IPS-18c (cell line): ENCODE data around the gene TMEM217.
"Not testable (repeated sequence)": the region's sequence is repeated elsewhere in the genome, so short reads cannot be mapped to it uniquely, and the experiment has no call there.

Source experiments
- H3K4me3 ChIP-seq: 2 replicates; pipeline ENCODE4 v1.7.0; 2013; ENCODE audit warnings: low read depth, mild to moderate bottlenecking, low read length, moderate library complexity; ENCODE audit not compliant: insufficient read depth
- H3K9me3 ChIP-seq: one replicate; pipeline ENCODE4 v1.6.1; 2013; ENCODE audit warnings: mild to moderate bottlenecking, low read length, moderate library complexity; ENCODE audit not compliant: control insufficient read depth, insufficient read depth

TMEM217 gene

DNA sequence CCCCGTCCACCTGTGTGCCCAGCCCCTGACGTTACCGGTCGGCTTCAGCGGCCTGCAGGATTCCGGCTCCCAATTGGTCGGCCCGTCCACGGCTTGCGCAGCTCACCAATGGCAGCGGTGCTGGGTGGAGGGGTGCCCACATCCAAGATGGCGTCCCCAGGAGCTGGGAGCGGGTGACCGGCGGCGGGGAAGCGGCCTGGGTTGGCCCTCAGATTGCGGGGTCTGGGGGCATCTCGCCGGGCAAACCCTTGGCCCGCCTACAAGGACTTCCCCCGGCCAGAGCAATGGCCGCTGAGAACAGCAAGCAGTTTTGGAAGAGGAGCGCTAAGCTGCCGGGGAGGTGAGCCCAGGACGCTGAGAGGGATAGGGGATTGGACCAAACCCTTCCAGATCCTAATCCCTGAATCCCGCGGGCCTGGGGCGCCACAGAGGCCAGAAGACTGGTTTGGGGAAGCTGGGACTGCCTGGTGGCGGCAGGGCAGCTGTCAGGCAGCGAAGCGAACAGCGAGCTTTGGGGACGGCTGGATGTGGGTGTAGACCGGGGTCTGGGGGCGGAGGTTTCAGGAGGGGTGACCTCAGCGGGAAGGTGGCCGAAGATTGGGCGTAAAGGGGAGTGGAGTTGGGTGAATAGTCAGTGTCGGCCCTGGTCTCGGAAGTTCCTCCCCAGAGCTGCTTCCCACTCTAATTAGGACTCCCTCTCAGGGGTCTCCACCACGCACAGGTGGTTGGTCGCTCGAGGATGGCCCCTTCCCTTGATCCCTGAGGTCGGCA lies at the start of gene TMEM217, which contains the start of gene TBC1D22B:
TSS of gene TMEM217 (minus strand) at position 511 of the 771 bp plus-strand sequence. CDS start 39,114 bp downstream, outside the sequence.
TSS of gene TBC1D22B (plus strand) at position 139 of the 771 bp plus-strand sequence. CDS start at position 285, 146 bp downstream.
- peak within 1 kb of the TSS; percentile 82 for H3K4me3 ChIP-seq

DNA sequence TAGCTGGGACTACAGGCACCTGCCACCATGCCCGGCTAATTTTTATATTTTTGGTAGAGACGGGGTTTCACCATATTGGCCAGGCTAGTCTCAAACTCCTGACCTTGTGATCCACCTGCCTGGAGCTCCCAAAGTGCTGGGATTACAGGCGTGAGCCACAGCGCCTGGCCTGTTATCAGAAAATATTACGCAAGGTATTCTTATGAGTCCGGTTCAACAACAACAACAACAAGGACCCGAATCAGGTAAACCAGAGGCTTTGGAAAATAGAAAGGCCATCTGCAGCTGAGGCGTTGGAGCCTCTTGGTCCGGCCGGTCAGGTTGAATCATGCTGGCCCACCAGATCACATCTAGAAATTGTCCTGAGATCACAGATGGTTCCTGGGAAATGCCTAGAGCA lies 49.5 kb upstream of the TMEM217 start:
- not testable (repeated sequence) for H3K9me3 ChIP-seq, H3K4me3 ChIP-seq

More for the DNA sequence above, at the start of gene TMEM217, which contains the start of gene TBC1D22B:
- no peaks in the 10 kb centered on the region for H3K9me3 ChIP-seq

DNA sequence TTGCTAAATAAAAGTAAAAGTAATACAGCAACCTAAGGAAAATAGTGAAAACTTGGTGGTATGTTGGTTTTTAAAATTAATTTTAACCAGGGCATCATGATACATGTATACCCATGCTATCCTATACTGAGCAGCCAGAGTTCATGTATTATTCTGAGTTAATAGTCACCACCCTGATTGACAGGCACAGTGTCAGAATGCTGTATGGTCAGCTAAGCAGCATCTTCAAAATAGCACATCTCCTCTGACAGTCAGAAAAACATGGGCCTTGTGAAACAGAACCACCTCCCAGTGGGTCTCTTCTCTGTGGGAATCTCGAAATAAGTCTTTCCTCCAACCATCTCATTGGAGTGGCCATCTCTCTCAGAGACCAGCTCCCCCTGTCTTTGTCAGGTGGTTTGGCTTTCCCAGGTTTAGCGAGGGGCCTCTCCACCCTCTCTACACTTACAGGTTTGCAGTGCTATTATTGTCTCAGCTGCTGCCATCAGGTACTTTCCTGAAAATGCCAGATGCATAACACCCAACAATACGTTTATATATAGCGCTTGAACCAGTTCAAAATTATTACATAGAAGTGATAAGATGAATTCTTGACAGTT lies 48.8 kb upstream of the TMEM217 start:
- Histone ChIP-seq H3K4me3 (no peak overlapping the region), H3K9me3 (no peaks in the 10 kb centered on the region)

DNA sequence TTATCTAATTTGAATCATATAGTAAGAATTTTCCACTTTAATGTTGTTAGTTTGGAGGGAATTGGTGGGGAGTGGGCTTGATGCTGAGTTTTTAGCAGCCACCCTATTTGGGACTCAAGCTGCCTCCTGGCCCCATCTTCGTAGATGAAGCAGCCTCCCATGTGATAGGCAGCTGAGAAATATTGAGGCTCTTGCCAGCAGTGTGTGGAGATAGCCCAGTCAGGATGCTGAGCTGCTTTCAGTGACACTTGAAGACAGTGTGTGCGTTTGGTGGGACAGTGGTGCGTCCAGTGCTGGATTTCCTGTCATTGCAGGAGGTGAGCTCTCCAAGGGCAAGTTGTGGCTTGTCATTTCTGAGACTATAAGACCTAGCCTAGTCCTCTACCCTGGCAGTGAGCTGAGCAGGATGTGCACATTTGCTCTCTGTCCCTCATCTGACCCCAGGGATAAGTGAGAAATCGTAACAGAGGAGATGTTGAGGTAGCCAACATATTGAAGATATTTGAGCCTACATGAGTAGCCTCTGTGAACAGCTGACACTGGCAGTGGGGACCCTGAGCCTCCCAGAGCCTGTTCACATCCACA lies 48.0 kb upstream of the TMEM217 start:
- Histone ChIP-seq H3K9me3 (no peaks in the 10 kb centered on the region), H3K4me3 (no peak overlapping the region)

DNA sequence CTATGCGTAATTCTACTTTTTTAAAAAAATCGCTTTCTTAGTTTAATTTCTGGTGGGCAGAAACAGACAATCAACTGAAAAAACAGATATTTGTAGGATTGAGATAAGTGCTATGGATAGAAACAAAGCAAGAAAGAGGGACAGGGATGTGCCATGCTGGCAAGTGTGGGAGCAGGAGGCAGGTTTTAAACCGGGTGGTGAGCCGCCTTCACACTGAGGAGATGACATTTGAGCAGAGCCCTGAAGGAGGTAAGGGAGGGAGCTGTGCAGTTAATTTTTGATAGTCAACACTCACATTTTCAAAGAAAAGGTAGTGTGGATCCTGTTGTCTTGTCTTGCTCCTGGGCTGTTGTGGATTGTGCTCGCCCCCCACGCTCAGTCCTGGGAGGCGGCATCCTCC lies 46.8 kb upstream of the TMEM217 start:
- no peaks in the 10 kb centered on the region for H3K9me3 ChIP-seq
- no peak overlapping the region for H3K4me3 ChIP-seq

DNA sequence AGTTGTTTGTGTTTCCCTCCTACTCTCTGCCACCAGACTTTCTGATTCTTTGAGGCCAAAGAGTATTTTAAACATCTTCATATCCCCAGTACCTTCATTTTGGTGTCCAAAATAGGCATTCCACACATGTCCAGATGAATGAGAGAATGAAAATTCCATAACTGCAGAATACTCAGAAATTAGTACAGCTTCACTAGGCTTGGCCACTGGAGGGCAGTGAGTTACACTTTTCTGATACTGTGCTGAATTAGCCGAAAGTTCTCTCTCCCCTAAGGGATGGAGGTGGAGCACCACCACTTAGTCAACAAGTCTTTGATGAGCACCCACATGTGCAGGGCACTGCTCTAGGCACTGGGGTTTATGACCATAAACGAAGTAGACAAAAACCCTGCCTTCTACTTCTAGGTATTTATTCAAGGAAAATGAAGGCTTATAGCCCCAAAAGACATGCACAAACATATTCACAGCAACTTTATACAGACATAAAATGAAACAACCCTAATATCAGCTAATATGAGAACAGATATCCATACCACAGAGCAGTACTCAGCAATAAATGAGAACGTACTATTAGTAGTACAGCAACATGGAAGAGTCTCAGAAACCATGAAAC lies 46.1 kb upstream of the TMEM217 start:
- no peaks in the 10 kb centered on the region for H3K9me3 ChIP-seq
- no peak overlapping the region for H3K4me3 ChIP-seq

DNA sequence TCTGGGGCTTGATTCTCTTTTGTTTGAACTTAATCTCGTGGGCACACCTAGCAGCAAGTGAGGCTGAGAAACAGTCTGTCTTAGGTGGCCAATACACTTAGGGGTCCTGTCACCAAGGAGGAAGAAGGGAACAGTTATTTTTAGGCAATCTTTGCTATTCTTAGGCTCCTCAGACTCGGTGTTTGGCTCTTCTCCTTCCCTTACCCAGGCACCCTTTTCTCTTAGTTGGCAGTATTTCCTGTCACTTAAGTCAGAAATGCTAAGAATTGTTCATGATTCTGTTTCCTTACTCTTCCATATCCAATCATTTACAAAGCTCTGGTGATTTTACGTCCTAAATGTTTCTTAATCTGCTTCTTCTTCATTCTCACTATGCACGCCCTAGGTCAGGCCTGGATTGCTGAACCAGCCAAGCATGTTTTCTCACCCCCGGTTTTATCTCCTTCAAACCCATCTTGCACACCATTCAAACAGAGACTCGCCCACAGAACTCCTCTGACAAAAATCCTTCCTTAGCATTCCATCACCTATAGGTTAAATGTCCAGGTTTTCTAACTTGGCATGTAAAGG lies 45.2 kb upstream of the TMEM217 start:
- Histone ChIP-seq H3K9me3 (no peaks in the 10 kb centered on the region), H3K4me3 (no peak overlapping the region)

DNA sequence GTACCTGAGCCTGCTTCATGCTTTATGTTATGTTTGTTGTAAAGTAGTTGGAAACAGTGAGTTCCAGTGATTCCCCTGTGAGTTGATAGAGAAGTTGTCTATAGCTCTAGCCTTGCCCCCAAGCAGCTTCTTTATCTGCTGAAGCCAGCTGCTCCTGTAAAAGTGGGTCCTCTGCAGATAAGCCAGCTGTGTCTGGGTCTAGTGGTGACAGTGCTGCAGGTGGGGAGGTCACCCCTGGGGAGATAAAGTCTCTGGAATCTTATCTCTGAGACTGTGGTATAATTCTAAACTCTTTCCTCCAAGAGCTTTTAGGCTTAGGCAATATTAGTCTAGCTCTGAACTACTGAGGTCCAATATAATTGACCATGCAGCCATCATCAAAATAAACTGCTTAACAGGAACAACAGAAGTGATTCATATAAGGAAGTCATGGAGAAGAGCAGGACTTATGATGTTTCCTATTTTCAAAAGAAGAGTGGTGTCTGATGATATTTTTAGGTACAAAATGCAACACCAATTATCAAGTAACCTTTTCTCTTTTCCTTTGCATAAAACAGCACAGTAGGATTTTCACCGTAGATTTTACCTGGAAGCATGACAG lies 44.2 kb upstream of the TMEM217 start:
- H3K4me3 ChIP-seq: no peak overlapping the region
- H3K9me3 ChIP-seq: no peaks in the 10 kb centered on the region

DNA sequence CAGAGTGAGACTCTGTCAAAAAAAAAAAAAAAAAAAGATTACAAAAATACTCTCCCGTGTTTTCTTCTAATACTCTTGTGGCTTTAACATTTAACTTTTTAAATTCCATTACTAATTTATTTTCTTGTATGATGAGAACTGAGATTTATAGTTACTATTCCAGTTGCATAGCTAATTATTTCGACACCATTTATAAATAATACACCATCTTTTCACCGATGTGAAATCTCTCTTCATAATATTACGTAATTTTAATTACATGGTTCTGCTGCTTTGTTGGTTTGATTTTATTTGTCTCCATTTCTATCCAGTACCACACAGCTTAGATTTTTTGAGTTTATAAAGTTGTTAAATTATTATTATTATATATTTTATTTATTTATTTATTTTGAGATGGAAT lies 42.0 kb upstream of the TMEM217 start:
- no peak overlapping the region for H3K4me3 ChIP-seq
- H3K9me3 ChIP-seq: no peaks in the 10 kb centered on the region

DNA sequence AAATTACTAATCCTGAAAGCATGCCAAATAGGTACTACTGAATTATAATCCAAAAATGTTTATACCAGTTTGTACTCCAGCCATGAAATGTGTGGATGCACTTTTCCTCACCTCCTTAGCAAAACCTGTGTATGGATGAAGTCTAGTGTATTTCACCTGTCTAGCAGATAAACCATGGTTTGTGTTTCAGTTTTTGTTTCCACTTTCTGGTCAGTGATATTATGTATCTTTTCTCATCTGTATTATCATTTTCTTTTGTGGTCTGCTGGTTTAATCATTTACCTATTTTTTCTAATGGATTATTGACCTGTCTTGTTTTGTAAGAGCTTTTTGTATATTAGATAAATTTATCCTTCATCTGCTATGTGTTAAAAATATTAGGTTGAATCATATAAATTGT lies 41.0 kb upstream of the TMEM217 start:
- H3K9me3 ChIP-seq: no peaks in the 10 kb centered on the region
- H3K4me3 ChIP-seq: no peak overlapping the region

DNA sequence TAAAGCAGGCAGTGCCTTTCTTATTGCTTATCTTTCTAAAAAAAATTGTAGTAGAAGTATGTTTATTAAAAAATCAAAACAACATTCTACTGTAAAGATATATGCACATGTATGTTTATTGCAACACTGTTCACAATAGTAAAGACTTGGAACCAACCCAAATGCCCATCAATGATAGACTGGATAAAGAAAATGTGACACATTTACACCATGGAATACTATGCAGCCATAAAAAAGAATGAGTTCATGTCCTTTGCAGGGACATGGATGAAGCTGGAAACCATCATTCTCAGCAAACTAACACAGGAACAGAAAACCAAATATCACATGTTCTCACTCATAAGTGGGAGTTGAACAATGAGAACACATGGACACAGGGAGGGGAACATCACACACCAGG lies 39.7 kb upstream of the TMEM217 start:
- H3K9me3 ChIP-seq, H3K4me3 ChIP-seq: not testable (repeated sequence)

DNA sequence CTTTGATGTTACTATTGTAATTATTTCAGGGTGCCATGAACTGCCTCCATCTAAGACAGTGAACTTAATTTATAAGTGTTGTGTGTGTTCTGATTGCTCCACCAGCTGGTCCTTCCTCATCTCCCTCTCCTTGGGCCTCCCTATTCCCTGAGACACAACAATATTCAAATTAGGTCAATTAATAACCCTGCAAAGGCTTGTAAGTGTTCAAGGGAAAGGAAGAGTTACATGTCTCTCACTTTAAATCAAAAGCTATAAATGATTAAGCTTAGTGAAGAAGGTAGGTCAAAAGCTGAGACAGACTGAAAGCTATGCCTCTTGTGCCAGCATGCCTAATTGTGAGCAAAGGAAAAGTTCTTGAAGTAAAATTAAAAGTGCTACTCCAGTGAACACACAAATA lies 35.5 kb upstream of the TMEM217 start:
- Histone ChIP-seq H3K4me3 (no peak overlapping the region), H3K9me3 (peaks cover 2% of the 10 kb centered on the region)

DNA sequence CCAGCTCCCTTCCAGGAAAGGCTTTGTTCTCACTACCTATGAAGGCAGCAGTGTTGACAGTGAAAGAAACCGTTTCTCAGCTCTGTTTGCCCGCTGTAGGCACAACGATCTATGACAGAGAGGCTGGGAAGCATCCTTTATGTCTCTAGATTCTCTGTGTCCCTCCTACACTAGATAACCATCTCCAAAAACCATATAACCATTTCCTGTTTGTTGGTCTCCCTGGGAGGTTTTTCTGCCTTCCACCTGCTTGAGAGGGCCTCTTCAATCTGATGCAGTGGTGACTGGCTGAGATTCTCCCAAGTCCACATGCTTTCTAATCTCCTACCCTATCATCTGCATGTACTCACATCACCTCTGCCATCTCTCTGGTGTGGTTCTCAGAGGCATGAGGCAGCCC lies 32.0 kb upstream of the TMEM217 start:
- H3K4me3 ChIP-seq: no peak overlapping the region
- peaks cover 2% of the 10 kb centered on the region for H3K9me3 ChIP-seq

DNA sequence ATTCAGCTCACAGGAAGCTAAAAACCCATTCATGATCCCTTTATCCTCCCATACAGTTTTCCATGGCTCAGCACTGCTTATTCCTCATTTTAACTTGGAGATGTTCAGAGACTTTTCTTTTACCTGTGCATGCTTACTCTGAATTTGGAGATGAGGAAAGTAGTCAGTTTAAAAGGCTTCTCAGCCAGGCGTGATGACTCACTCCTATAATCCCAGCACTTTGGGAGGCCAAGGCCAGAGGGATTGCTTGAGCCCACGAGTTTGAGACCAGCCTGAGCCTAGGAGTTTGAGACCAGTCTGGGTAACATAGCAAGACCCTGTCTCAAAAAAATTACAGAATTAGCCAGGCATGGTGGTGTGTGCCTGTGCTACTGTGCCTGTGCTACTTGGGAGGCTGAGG lies 30.3 kb upstream of the TMEM217 start:
- no peak overlapping the region for H3K4me3 ChIP-seq
- peaks cover 2% of the 10 kb centered on the region for H3K9me3 ChIP-seq

DNA sequence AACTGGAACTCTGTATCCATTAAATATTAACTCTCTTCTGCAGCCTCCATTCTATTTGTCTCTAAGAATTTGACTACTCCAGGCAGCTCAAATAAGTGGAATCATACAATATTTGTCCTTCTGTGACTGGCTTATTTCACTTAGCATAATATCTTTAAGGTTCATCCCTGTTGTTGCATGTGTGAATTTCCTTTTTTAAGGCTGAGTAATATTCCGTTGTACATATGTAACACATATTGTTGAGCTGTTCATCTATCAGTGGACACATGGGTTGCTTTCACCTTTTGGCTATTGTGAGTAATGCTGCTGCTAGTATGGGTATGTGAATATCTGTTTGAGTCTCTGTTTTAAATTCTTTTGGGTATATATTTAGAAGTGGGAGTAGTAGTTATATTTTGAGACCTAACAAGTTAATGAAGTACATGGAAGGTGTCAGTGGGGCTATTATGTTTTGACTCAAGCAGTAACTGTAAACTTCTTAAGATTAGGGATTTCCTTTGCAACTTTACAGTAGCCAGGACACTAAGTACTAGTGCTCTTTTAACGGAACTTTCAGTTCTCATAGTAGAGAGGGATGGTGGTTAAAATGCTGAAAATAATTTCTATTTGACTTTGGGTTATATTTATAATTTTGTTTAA lies 29.7 kb upstream of the TMEM217 start:
- peaks cover 2% of the 10 kb centered on the region for H3K9me3 ChIP-seq
- no peak overlapping the region for H3K4me3 ChIP-seq

DNA sequence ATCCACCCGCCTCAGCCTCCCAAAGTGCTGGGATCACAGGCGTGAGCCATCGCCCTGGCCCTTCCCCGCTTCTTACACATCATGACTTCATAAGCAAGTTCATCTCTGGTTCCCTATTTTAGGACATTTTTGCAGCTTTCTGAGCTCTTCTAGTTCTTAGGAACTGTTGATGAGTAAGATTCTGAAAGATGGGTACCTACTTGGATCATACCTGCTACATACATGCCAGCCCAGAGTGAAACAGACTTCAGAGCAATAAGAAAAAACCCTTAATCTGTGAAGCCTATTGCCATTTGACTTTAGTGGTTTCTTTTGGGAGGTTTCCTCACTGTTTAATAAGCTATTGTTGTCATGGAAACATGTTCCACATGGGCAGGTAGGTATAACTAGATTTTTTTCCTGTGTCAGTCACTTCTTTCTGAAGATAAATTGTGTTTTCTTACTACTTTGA lies 27.9 kb upstream of the TMEM217 start:
- Histone ChIP-seq H3K9me3 (no peaks in the 10 kb centered on the region), H3K4me3 (no peak overlapping the region)

DNA sequence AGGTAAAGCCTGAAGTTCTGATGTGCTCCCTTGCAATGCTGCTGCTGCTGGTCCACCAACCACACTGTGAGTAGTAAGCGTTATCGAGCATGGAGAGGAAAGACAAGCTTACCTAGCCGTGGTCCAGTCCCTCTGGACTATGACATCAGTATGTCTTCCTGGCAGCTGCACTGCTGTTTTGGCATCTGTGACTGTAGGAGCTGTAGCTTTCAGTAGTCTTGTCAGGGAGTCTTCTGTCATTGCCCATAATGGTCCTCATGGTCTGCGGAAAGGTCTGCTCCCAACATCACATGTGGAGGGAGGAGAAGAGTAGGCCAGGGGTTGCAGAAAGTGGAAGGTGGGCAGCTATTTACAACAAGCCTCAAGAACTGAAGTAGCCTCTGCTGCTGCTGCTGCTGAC lies 26.8 kb upstream of the TMEM217 start:
- H3K4me3 ChIP-seq: no peak overlapping the region

More for the DNA sequence above, 26.8 kb upstream of the TMEM217 start:
- H3K9me3 ChIP-seq: no peaks in the 10 kb centered on the region
